Measurements from ENCODE around the gene GET4. TPM values are rescaled to one million over a fixed set of nuclear protein-coding genes. Genes with fewer than 3 reads are reported as not detected.

GET4 gene
- total RNA-seq, 2 experiments from 2014 or later = 84.4 to 96.4 TPM

DNA sequence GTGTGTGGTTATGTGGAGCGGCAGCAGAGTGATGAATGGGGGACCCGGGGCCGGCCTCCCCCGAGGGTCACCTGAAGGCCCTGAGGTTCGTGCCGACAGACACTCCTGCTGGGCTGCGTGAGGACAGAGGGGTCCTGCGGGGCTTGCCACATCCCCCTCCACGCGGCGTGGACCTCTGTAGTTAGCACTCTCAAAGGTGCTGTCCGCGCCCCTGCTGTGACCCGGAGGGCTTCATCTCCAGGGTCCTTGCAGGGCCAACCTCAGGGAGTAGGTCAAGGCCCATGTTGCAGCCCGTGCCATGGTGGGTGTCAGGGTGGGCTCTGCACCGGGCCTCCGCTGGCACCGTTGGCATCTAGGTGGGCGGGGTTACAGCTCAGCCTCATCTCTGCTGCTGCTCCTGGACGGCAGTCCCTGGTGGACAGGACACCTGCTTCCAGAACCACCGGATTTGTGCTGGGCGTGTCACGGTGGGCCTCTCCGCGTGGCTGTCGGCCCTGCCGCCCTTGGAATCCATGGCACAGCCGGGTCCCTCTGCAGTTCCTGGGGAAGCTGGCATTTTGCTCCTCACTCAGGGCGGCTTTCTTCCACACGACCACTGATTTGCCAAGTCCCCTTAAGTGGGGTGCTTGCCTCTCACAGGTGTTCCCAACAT lies 19.8 kb upstream of the GET4 start:
- no peak overlapping the region for H3K4me3 ChIP-seq (ENCODE audit: low read length)
- ChIA-PET CTCF (no interaction called here), POLR2A (no interaction called here)
- Mint-ChIP-seq H3K4me1 (ENCODE audit: low read depth) (no peaks in the 10 kb centered on the region), H3K27me3 (no peaks in the 10 kb centered on the region), H3K9me3 (no peaks in the 10 kb centered on the region), H3K27ac (no peak overlapping the region), H3K36me3 (ENCODE audit: low read depth) (peaks cover 91% of the 10 kb centered on the region), H3K4me3 (no peak overlapping the region)
- ATAC-seq (ENCODE audit: poor library complexity) (no peak), DNase-seq (no peak)
- peaks cover 86% of the 10 kb centered on the region for H3K36me3 ChIP-seq (ENCODE audit: insufficient read depth, low read length)
- H3K27ac ChIP-seq (ENCODE audit: low read depth in 1 of 2, low read length in 2 of 2) = no peak overlapping the region
- H3K9me3 ChIP-seq (ENCODE audit: control insufficient read depth in 1 of 2, insufficient read depth in 1 of 2, low read length in 2 of 2) = no peaks in the 10 kb centered on the region
- no peaks in the 10 kb centered on the region for H3K4me1 ChIP-seq (ENCODE audit: insufficient read depth, low read length)
- H3K27me3 ChIP-seq (ENCODE audit: control insufficient read depth in 1 of 2, insufficient read depth in 2 of 2, low read length in 2 of 2) = no peaks in the 10 kb centered on the region
- TF ChIP-seq, protein P1, sequence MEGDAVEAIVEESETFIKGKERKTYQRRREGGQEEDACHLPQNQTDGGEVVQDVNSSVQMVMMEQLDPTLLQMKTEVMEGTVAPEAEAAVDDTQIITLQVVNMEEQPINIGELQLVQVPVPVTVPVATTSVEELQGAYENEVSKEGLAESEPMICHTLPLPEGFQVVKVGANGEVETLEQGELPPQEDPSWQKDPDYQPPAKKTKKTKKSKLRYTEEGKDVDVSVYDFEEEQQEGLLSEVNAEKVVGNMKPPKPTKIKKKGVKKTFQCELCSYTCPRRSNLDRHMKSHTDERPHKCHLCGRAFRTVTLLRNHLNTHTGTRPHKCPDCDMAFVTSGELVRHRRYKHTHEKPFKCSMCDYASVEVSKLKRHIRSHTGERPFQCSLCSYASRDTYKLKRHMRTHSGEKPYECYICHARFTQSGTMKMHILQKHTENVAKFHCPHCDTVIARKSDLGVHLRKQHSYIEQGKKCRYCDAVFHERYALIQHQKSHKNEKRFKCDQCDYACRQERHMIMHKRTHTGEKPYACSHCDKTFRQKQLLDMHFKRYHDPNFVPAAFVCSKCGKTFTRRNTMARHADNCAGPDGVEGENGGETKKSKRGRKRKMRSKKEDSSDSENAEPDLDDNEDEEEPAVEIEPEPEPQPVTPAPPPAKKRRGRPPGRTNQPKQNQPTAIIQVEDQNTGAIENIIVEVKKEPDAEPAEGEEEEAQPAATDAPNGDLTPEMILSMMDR (IDR thresholded peaks at IDR 0.05) = no peak
- intact Hi-C loops (cut with DNase I, micrococcal nuclease) = no loop called here

DNA sequence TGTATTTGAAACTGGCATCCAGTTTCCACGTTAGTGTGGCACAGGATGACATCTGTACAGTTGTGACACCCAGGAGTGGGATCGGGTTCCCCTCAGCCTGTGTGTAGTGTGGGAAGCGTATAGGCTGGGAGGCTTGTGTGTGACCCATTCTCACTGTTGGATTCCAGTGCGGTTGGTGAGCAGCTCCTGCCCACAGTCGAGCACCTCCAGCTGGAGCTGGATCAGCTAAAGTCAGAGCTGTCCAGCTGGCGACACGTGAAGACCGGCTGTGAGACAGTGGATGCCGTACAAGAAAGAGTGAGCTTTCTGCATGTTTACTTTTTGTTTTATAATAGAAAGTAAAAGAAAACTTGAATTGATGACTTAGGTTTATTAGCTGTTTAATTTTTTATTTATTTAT lies 18.7 kb upstream of the GET4 start:
- intact Hi-C loops (cut with DNase I, micrococcal nuclease) = no loop called here
- H3K27ac ChIP-seq (ENCODE audit: low read depth in 1 of 2, low read length in 2 of 2) = no peak overlapping the region
- H3K4me3 Mint-ChIP-seq = no peak overlapping the region
- no peak overlapping the region for H3K4me3 ChIP-seq (ENCODE audit: low read length)
- no peak for ATAC-seq (ENCODE audit: poor library complexity)
- peaks cover 91% of the 10 kb centered on the region for H3K36me3 Mint-ChIP-seq (ENCODE audit: low read depth)
- no peaks in the 10 kb centered on the region for H3K9me3 ChIP-seq (ENCODE audit: control insufficient read depth in 1 of 2, insufficient read depth in 1 of 2, low read length in 2 of 2)
- H3K36me3 ChIP-seq (ENCODE audit: insufficient read depth, low read length) = peaks cover 86% of the 10 kb centered on the region
- no peak overlapping the region for H3K27ac Mint-ChIP-seq
- ChIA-PET POLR2A (no interaction called here), CTCF (no interaction called here)
- no peak for DNase-seq
- H3K9me3 Mint-ChIP-seq = no peaks in the 10 kb centered on the region
- TF ChIP-seq, protein P1 (IDR thresholded peaks at IDR 0.05) = no peak
- H3K4me1 Mint-ChIP-seq (ENCODE audit: low read depth) = no peaks in the 10 kb centered on the region
- no peaks in the 10 kb centered on the region for H3K27me3 ChIP-seq (ENCODE audit: control insufficient read depth in 1 of 2, insufficient read depth in 2 of 2, low read length in 2 of 2)
- no peaks in the 10 kb centered on the region for H3K27me3 Mint-ChIP-seq
- no peaks in the 10 kb centered on the region for H3K4me1 ChIP-seq (ENCODE audit: insufficient read depth, low read length)

DNA sequence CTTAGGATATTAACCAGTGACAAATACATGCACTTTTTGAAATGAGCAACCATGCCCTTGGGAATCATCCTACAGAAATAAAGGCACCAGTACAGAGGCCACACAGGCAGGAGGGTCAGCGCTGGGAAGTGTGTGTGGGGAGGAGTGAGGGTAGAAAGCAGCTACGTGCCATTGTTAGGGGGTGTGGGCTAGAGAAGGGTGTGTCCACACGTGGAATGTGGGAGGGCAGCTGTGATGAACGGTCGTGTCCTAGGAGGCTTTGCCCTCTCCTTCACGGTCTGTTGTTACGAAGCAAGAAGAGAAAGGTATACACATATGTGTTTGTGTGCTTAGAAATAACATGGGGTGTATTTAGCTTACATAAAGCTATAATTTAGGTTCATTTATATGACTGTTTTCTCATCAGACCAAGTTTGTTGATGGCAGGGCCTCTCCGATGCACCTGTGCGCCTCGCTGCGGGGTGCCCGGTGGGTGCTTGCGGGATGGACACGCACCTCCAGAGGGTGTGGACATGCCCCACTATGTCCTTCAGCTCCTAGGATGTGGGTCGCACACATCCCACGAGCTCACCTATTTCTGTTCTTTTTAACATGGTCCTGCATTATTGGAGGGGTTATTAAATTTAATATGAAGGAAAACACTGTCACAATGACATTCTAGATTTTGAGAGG lies 16.9 kb upstream of the GET4 start:
- H3K27me3 ChIP-seq (ENCODE audit: control insufficient read depth in 1 of 2, insufficient read depth in 2 of 2, low read length in 2 of 2) = no peaks in the 10 kb centered on the region
- Mint-ChIP-seq H3K27ac (no peak overlapping the region), H3K4me3 (no peak overlapping the region), H3K4me1 (ENCODE audit: low read depth) (no peaks in the 10 kb centered on the region), H3K27me3 (no peaks in the 10 kb centered on the region), H3K9me3 (no peaks in the 10 kb centered on the region), H3K36me3 (ENCODE audit: low read depth) (peaks cover 89% of the 10 kb centered on the region)
- ATAC-seq (ENCODE audit: poor library complexity) (no peak), DNase-seq (no peak)
- CTCF ChIA-PET = no interaction called here
- no peaks in the 10 kb centered on the region for H3K4me1 ChIP-seq (ENCODE audit: insufficient read depth, low read length)
- H3K36me3 ChIP-seq (ENCODE audit: insufficient read depth, low read length) = peaks cover 73% of the 10 kb centered on the region
- no peaks in the 10 kb centered on the region for H3K9me3 ChIP-seq (ENCODE audit: control insufficient read depth in 1 of 2, insufficient read depth in 1 of 2, low read length in 2 of 2)
- intact Hi-C loops (cut with DNase I, micrococcal nuclease) = no loop called here
- POLR2A ChIA-PET = no interaction called here
- TF ChIP-seq, protein P1 (IDR thresholded peaks at IDR 0.05) = no peak
- no peak overlapping the region for H3K4me3 ChIP-seq (ENCODE audit: low read length)
- H3K27ac ChIP-seq (ENCODE audit: low read depth in 1 of 2, low read length in 2 of 2) = no peak overlapping the region

Data from CD4-positive, alpha-beta T cell (primary cell).